Ramos (cell line): Measurements from ENCODE around the gene CA7.
"Not testable (repeated sequence)": the region's sequence is repeated elsewhere in the genome, so short reads cannot be mapped to it uniquely, and the experiment has no call there.

Experiments used
- in situ Hi-C: fragments of 300-500 bp; cut with MboI; formaldehyde crosslinking; loops from one replicate; pipeline ENCODE4 v1.14.3; 2022; ENCODE audit warnings: low sequenced_read_pairs; ENCODE audit not compliant: unreplicated experiment

The CA7 gene

GRCh38 chr16:66894055-66894454 is 49.8 kb downstream of the CA7 start:
- in situ Hi-C loops, result no loop called here

GRCh38 chr16:66894948-66895688 is 50.9 kb downstream of the CA7 start:
- in situ Hi-C loops, result no loop called here

GRCh38 chr16:66895689-66895979 is 51.4 kb downstream of the CA7 start:
- in situ Hi-C loops, result no loop called here

- in situ Hi-C loops, result no loop called here
These were observed 51.8 kb downstream of the CA7 start for GRCh38 chr16:66895999-66896398.

DNA sequence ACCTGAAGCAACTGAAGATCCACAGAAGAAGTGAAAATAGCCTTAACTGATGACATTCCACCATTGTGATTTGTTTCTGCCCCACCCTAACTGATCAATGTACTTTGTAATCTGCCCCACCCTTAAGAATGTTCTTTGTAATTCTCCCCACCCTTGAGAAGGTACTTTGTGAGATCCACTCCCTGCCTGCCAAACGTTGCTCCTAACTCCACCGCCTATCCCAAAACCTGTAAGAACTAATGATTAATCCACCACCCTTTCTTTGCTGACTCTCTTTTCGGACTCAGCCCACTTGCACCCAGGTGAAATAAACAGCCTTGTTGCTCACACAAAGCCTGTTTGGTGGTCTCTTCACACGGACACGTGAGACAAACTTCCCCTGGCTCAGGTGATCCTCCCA is 52.5 kb downstream of the CA7 start:
- in situ Hi-C loops, result not testable (repeated sequence)

DNA sequence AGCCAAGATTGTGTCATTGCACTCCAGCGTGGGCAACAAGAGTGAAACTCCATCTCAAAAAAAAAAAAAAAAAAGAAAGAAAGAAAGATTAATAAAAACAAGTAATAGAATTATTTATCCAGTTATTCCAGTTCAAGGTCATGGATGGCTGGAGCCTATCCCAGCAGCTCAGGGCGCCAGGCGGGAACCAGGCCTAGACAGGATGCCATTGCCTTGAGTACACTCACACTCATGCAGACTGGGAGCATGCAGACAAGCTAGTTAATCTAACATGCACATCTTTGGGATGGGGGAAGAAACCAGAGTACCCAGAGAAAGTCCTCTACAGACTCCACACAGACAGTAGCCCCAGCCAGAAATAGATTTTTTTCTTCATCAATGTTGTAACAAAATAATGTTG is 54.0 kb downstream of the CA7 start:
- in situ Hi-C loops, result no loop called here

DNA sequence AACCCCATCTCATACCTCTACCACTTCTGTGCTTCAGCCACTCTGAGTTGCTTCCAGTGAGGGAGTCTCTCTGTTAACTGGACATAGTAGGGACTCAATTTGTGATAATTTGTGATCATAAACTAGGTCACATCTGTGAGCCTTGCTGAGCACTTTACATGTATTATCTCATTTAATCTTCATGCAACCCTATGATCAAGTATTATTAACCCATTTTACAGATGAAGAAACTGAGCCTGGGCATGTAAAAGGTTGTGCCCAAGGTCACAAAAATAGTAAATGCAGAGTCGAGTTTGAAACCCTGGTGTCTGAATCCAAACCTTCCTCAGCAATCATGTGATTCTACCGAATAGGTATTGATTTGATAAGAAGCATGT is 54.7 kb downstream of the CA7 start:
- in situ Hi-C loops, result no loop called here

- in situ Hi-C loops, result no loop called here
These were observed 55.2 kb downstream of the CA7 start for GRCh38 chr16:66899310-66899944.

GRCh38 chr16:66899945-66900710 is 55.9 kb downstream of the CA7 start:
- in situ Hi-C loops, result no loop called here

- in situ Hi-C loops, result no loop called here
These were observed 56.7 kb downstream of the CA7 start for GRCh38 chr16:66900721-66901441.

DNA sequence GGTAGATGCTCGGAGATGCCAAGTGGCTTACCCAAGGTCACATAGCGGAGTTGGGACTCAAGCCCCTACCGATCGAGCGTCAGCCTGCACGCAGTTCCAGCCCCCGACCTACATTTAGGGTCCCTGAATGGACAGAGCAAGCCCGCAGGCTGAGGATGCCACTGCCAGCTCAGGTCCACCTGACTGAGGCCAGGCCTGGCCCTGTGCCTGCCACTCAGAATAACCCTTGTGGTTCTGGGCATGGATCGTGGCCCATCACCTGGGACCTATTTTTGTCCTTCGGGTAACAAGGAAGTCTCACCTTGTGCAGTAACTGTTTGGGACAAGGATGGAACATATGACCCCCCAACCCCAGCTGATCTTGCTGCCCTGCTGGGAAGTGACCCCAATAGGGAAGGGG is 57.4 kb downstream of the CA7 start:
- in situ Hi-C loops, result no loop called here

- in situ Hi-C loops, result no loop called here
These were observed 58.7 kb downstream of the CA7 start for GRCh38 chr16:66902648-66903543.
